ENCODE results near the gene CHD2.

GRCh38 chr15:92914103-92914499 lies 14.0 kb downstream of the CHD2 start:
- TF ChIP-seq NFYB (IDR thresholded peaks at IDR 0.05; ENCODE audit: insufficient read depth, low read depth, low read length) (no peak), ATF3 (IDR thresholded peaks at IDR 0.05; ENCODE audit: borderline replicate concordance, extremely low read depth, low read depth, low read length) (no peak), REST (IDR thresholded peaks at IDR 0.05; ENCODE audit: low read depth, low read length) (no peak), TCF7 (IDR thresholded peaks at IDR 0.05; ENCODE audit: borderline replicate concordance) (no peak), POLR2AphosphoS5 (IDR thresholded peaks at IDR 0.05; ENCODE audit: low read length) (no peak)

Data from GM12878 (cell line).